Spleen (tissue), 11 donors: ENCODE data around the gene SIRPB1. TPM values are rescaled to one million over a fixed set of nuclear protein-coding genes. Genes with fewer than 3 reads are reported as not detected.

Source experiments
- DNase-seq: peaks from one replicate; pipeline ENCODE4 v3.0.0-alpha.2; 2020
- H3K27ac ChIP-seq, 8 donors: fragments of 200-600 bp; sonication (generic) in 7 of 8; 1 replicate in 4 of 8; 2 replicates in 4 of 8; pipeline versions ENCODE4 v1.5.0 to v1.8.0; 2016 to 2021; ENCODE audit warnings: inconsistent platforms in 4 of 8, mild to moderate bottlenecking in 4 of 8, moderate library complexity in 1 of 8
- H3K27me3 ChIP-seq, 7 donors: fragments of 200-600 bp; sonication (generic) in 6 of 7; replicated peaks in 1 of 7; 1 replicate in 4 of 7; 2 replicates in 3 of 7; pipeline versions ENCODE4 v1.5.0 to v1.8.0; 2016 to 2021; ENCODE audit warnings: inconsistent platforms in 3 of 7, mild to moderate bottlenecking in 1 of 7
- H3K36me3 ChIP-seq, 6 donors: fragments of 200-600 bp; sonication (generic) in 5 of 6; 1 replicate in 4 of 6; 2 replicates in 2 of 6; pipeline versions ENCODE4 v1.5.0 to v1.8.0; 2016 to 2021; ENCODE audit warnings: inconsistent platforms in 2 of 6
- H3K4me1 ChIP-seq, 6 donors: fragments of 200-600 bp; sonication (generic) in 5 of 6; 1 replicate in 3 of 6; 2 replicates in 3 of 6; pipeline versions ENCODE4 v1.5.0 to v1.8.0; 2016 to 2021; ENCODE audit warnings: inconsistent platforms in 3 of 6
- H3K4me3 ChIP-seq, 8 donors: fragments of 200-600 bp; sonication (generic) in 7 of 8; 1 replicate in 4 of 8; 2 replicates in 4 of 8; pipeline versions ENCODE4 v1.5.0 to v1.8.0; 2016 to 2021; ENCODE audit warnings: inconsistent platforms in 4 of 8, mild to moderate bottlenecking in 4 of 8, moderate library complexity in 2 of 8
- H3K9me3 ChIP-seq, 8 donors: fragments of 200-600 bp; sonication (generic) in 7 of 8; 1 replicate in 4 of 8; 2 replicates in 4 of 8; pipeline versions ENCODE4 v1.5.0 to v1.8.0; 2016 to 2021; ENCODE audit warnings: inconsistent platforms in 4 of 8
- POLR2A ChIP-seq, 3 donors: fragments of 450-650 bp; IDR thresholded peaks; one replicate each; pipeline ENCODE4 v1.5.1; 2017; ENCODE audit warnings: antibody characterized with exemption in 3 of 3, mild to moderate bottlenecking in 1 of 3
- POLR2AphosphoS5 ChIP-seq, 3 donors: sonication (generic); formaldehyde crosslinking; IDR thresholded peaks; one replicate each; pipeline ENCODE4 v1.5.1; 2017; ENCODE audit warnings: antibody characterized with exemption in 3 of 3
- WGBS, 5 donors: extraction: QIAGEN DNeasy Blood & Tissue Kit in 3 of 5; methylation state at CpG; one replicate each; pipeline versions ENCODE4 v1.1.5 to v1.1.7; 2013 to 2018; 5-methylcytosine and 5-hydroxymethylcytosine counted together
- intact Hi-C: fragments of 100-400 bp; cut with DNase I; formaldehyde crosslinking; loops from one replicate; pipeline ENCODE4 v1.15.0; 2023; ENCODE audit warnings: low total_unique reads
- polyA plus RNA-seq, 3 donors: library from polyadenylated mRNA; stranded (reverse); fragments of 200-250 nt; gene quantifications; one replicate each; pipeline ENCODE4 v1.2.1, GENCODE V29; 2013
- total RNA-seq, 7 donors: library from RNA; depleted of rRNA in 3 of 7; stranded (reverse); fragments of >200 nt in 3 of 7; fragmentation: NEBNext Ultra II Directional in 4 of 7; extraction: Animal tissue kit (Norgen Biotek cat#: 25700) in 4 of 7; gene quantifications; one replicate each; pipeline versions ENCODE4 v1.1.0 to v1.2.1, GENCODE V29; 2016 to 2021
- TF ChIP-seq, protein P1 (sequence below), 11 experiments: fragments of 200-600 bp in 7 of 11; fragments of 450-650 bp in 4 of 11; sonication (generic) in 4 of 11; IDR thresholded peaks in 8 of 11; conservative IDR thresholded peaks in 3 of 11; 1 replicate in 7 of 11; 2 replicates in 4 of 11; pipeline versions ENCODE4 v1.4.0 to v1.8.0; 2016 to 2021; ENCODE audit warnings: antibody characterized with exemption in 11 of 11, inconsistent platforms in 4 of 11, mild to moderate bottlenecking in 1 of 11
- donor health status: healthy with polysubstance abuse.
- donor health status: DM: no; HTN: no; CAD: no; lungs with moderate emphysema.
- donor health status: DM: no; HTN: no; CAD: no.
- donor health status: Bipolar disorder and iron deficiency.
- donor health status: healthy.
- donor health status: DM: no; HTN: no; CAD: no.
- donor health status: DM: yes; HTN: yes; CAD: no.

The SIRPB1 gene
- total and polyA plus RNA-seq, 10 donors = 1.4 to 89.5 (median 36.6) TPM

DNA sequence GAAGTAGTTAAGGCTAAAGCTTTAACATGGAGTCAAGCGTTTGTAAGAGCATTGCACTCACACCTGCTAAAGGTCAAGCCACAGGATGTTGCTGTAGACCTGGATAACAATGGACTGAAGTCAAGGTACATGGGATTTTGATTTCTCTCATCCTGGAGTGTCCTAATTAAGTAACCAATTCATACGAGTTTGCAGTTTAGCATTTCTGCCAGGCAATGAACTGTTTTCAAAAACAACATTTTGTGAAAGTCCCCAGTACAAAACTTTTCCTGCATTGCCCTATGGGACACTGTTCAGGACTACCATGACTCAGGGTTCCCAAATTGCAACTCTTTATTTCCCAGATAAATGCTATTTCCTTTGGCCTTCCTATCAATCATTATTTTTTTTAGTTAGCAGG, 17.4 kb upstream of the SIRPB1 start:
- no peaks in the 10 kb centered on the region for H3K36me3 ChIP-seq
- WGBS, 5 donors = 48 to 64% (median 54%) methylated on average over 2 of the region's 2 CpGs
- TF ChIP-seq POLR2AphosphoS5 (IDR thresholded peaks at IDR 0.05) (no peak), POLR2A (IDR thresholded peaks at IDR 0.05) (no peak)
- TF ChIP-seq, protein P1, sequence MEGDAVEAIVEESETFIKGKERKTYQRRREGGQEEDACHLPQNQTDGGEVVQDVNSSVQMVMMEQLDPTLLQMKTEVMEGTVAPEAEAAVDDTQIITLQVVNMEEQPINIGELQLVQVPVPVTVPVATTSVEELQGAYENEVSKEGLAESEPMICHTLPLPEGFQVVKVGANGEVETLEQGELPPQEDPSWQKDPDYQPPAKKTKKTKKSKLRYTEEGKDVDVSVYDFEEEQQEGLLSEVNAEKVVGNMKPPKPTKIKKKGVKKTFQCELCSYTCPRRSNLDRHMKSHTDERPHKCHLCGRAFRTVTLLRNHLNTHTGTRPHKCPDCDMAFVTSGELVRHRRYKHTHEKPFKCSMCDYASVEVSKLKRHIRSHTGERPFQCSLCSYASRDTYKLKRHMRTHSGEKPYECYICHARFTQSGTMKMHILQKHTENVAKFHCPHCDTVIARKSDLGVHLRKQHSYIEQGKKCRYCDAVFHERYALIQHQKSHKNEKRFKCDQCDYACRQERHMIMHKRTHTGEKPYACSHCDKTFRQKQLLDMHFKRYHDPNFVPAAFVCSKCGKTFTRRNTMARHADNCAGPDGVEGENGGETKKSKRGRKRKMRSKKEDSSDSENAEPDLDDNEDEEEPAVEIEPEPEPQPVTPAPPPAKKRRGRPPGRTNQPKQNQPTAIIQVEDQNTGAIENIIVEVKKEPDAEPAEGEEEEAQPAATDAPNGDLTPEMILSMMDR (IDR thresholded peaks at IDR 0.05 in 8 of 11, conservative IDR thresholded peaks at IDR 0.05 in 3 of 11) = no peak
- no peak overlapping the region for H3K4me3 ChIP-seq
- DNase-seq = no peak
- H3K27ac ChIP-seq = no peak overlapping the region
- H3K4me1 ChIP-seq = peaks cover 0 to 22% (median 5%) of the 10 kb centered on the region in 6 donors
- intact Hi-C loops = no loop called here
- H3K9me3 ChIP-seq = peaks cover 0 to 10% (median 2%) of the 10 kb centered on the region in 8 donors
- no peaks in the 10 kb centered on the region for H3K27me3 ChIP-seq

DNA sequence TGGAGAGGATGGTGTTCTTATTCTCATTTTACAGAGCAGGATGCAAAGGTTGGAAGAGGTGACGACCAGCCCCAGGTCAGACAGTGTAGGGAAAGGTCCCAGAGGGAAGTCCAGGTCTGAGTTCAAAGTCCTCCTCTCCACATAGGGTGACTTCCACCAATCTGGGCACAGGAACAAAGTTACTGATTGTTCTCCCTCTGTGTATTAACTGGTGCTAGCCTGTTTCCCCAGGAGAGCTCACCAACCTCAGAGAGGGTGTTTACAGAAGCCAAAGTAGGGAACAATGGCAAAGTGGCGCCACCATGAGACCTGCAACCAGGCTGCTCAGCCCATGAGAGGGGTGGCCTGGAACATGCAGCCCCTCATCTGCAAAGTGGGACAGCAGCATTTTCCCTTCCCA, 16.8 kb upstream of the SIRPB1 start:
- WGBS, 5 donors = 72 to 91% (median 89%) methylated on average over 2 of the region's 2 CpGs
- Histone ChIP-seq H3K4me1 (peaks cover 0 to 28% (median 5%) of the 10 kb centered on the region in 6 donors), H3K4me3 (no peak overlapping the region), H3K27ac (no peak overlapping the region), H3K36me3 (no peaks in the 10 kb centered on the region), H3K9me3 (peaks cover 0 to 7% (median under 1%) of the 10 kb centered on the region in 8 donors), H3K27me3 (no peaks in the 10 kb centered on the region)
- TF ChIP-seq POLR2A (IDR thresholded peaks at IDR 0.05) (no peak), POLR2AphosphoS5 (IDR thresholded peaks at IDR 0.05) (no peak)
- TF ChIP-seq, protein P1 (IDR thresholded peaks at IDR 0.05 in 8 of 11, conservative IDR thresholded peaks at IDR 0.05 in 3 of 11) = no peak
- intact Hi-C loops = no loop called here
- no peak for DNase-seq

DNA sequence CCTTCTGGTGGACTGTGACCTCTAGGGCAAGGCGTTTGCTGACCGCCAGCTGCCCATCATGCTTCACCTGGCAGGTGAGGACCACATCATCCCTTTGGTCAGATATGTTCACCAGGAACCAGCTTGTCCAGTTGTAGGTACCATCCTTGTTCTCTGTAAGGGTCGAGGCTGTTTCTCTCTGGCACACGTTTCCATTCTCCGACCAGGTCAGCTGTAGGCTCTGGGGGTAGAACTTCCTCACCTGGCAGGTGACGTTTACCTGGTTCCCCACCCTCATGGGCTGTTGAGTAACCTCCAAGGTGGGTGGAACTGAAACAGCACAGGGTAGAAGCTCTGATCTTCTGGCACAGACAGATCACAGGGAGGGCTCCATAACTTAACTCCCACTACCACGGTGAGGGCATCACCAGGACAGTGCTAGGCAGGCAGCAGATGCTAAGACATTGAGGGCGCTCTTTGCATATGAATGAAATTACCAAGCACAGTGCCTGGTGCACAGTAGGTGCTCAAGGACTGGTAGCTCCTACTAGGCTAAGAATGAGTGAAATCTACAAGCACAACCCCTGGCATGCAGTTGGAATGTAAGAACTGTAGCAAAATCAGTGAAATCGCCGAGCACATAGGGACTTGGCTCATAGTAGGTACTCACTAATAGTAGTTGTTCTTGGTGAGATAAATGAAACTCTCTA, 15.6 kb upstream of the SIRPB1 start:
- H3K4me3 ChIP-seq = no peak overlapping the region
- H3K4me1 ChIP-seq = peaks cover 0 to 27% (median 2%) of the 10 kb centered on the region in 6 donors
- H3K36me3 ChIP-seq = no peaks in the 10 kb centered on the region
- no peak for TF ChIP-seq POLR2AphosphoS5 (IDR thresholded peaks at IDR 0.05)
- TF ChIP-seq, protein P1 (IDR thresholded peaks at IDR 0.05 in 8 of 11, conservative IDR thresholded peaks at IDR 0.05 in 3 of 11) = no peak
- no peak for TF ChIP-seq POLR2A (IDR thresholded peaks at IDR 0.05)
- DNase-seq = no peak
- no peaks in the 10 kb centered on the region for H3K27me3 ChIP-seq
- peaks cover 0 to 7% (median 0%) of the 10 kb centered on the region in 8 donors for H3K9me3 ChIP-seq
- no peak overlapping the region for H3K27ac ChIP-seq
- intact Hi-C loops = no loop called here
- WGBS, 5 donors = 81 to 93% (median 87%) methylated on average over 9 to 10 of the region's 10 CpGs

DNA sequence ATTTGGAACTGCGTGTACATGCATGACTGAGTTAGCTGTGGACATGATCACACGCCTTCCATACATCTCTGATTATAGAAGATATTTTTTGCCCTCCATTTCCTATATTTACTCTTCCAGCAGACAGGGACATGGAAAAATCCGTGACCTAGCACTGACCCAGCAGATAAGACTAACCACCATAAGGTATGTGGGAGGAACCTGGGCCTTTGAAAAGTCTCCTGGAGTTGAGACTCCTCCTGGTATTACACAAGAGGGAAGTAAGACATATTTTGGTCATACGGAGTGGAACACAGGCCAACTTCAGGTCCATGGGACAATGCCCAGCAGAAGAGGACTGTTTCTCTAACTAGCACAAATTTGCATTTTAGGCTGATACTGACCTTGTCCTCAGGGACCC, 13.7 kb upstream of the SIRPB1 start:
- Histone ChIP-seq H3K36me3 (no peaks in the 10 kb centered on the region), H3K27ac (no peak overlapping the region), H3K9me3 (no peaks in the 10 kb centered on the region), H3K4me1 (peaks cover 0 to 33% (median 0%) of the 10 kb centered on the region in 6 donors), H3K4me3 (no peak overlapping the region), H3K27me3 (no peaks in the 10 kb centered on the region)
- intact Hi-C loops = no loop called here
- TF ChIP-seq POLR2A (IDR thresholded peaks at IDR 0.05) (no peak), POLR2AphosphoS5 (IDR thresholded peaks at IDR 0.05) (no peak)
- TF ChIP-seq, protein P1 (IDR thresholded peaks at IDR 0.05 in 8 of 11, conservative IDR thresholded peaks at IDR 0.05 in 3 of 11) = no peak
- 66 to 84% (median 80%) methylated on average over 4 of the region's 4 CpGs for WGBS, 5 donors
- DNase-seq = no peak
